OCI-LY7 (cell line): Measurements from ENCODE around the gene MPPED1. TPM values are rescaled to one million over a fixed set of nuclear protein-coding genes. Genes with fewer than 3 reads are reported as not detected.

Source experiments
- BruUV-seq: library from RNA; stranded (reverse); fragments of 400-500 nt; replicated peaks from 2 replicates; lab custom pipeline; 2021; lab: Mats Ljungman, UMichigan
- CTCF ChIA-PET: fragments of 300-600 bp; sonication (Branson Sonifier 250); formaldehyde crosslinking; loops from one replicate; lab custom pipeline; 2022; ENCODE audit warnings: antibody characterized with exemption; ENCODE audit not compliant: unreplicated experiment; lab: Charles Lee
- POLR2A ChIA-PET: fragments of 300-600 bp; sonication (Branson Sonifier 250); formaldehyde crosslinking; loops from one replicate; lab custom pipeline; 2022; ENCODE audit warnings: antibody characterized with exemption; lab: Charles Lee
- DNase-seq: peaks from one replicate; pipeline ENCODE4 v3.0.0-alpha.2; 2015; ENCODE audit warnings: low spot score
- H2AFZ ChIP-seq: fragments of 200-600 bp; sonication (generic), shearing (Covaris generic); 2 replicates; pipeline ENCODE4 v1.6.1; 2014; ENCODE audit warnings: mild to moderate bottlenecking, antibody characterized with exemption, low read length, moderate library complexity
- H3K27ac ChIP-seq: fragments of 200-600 bp; sonication (generic); 2 replicates; pipeline ENCODE4 v1.5.1; 2014; ENCODE audit warnings: mixed run types, low read depth, mild to moderate bottlenecking, moderate library complexity, low read length, inconsistent platforms; ENCODE audit not compliant: poor library complexity, severe bottlenecking
- H3K36me3 ChIP-seq: fragments of 200-600 bp; sonication (generic); 2 replicates; pipeline ENCODE4 v1.6.1; 2014; ENCODE audit warnings: mild to moderate bottlenecking, antibody characterized with exemption, low read length, moderate library complexity, mixed read lengths; ENCODE audit not compliant: insufficient read depth
- H3K4me1 ChIP-seq: fragments of 200-600 bp; sonication (generic); 2 replicates; pipeline ENCODE4 v1.5.1; 2014; ENCODE audit warnings: mild to moderate bottlenecking, low read length; ENCODE audit not compliant: insufficient read depth, poor library complexity, severe bottlenecking
- H3K4me2 ChIP-seq: fragments of 200-600 bp; sonication (generic); 2 replicates; pipeline ENCODE4 v1.6.1; 2014; ENCODE audit warnings: mild to moderate bottlenecking, low read length
- H3K4me3 ChIP-seq: fragments of 200-600 bp; sonication (generic); 2 replicates; pipeline ENCODE4 v1.5.1; 2014; ENCODE audit warnings: mild to moderate bottlenecking, low read depth, low read length; ENCODE audit not compliant: poor library complexity, severe bottlenecking
- H3K79me2 ChIP-seq: fragments of 200-600 bp; sonication (generic); 2 replicates; pipeline ENCODE4 v1.6.1; 2016; ENCODE audit warnings: low read depth, mild to moderate bottlenecking, low read length, moderate library complexity, mixed read lengths; ENCODE audit not compliant: insufficient read depth
- H3K9me2 ChIP-seq: fragments of 200-600 bp; sonication (generic); 2 replicates; pipeline ENCODE4 v1.6.1; 2016; ENCODE audit warnings: mild to moderate bottlenecking, low read length, mixed read lengths; ENCODE audit not compliant: insufficient read depth
- H3K9me3 ChIP-seq: fragments of 200-600 bp; sonication (generic); 2 replicates; pipeline ENCODE4 v1.6.1; 2014; ENCODE audit warnings: mild to moderate bottlenecking, mixed run types, low read length, mixed read lengths
- H4K20me1 ChIP-seq: fragments of 200-600 bp; sonication (generic); 2 replicates; pipeline ENCODE4 v1.6.1; 2014; ENCODE audit warnings: mild to moderate bottlenecking, antibody characterized with exemption, low read length, moderate library complexity, mixed read lengths; ENCODE audit not compliant: insufficient read depth
- CTCF ChIP-seq: fragments of 200-600 bp; sonication (generic); conservative IDR thresholded peaks from 2 replicates; pipeline ENCODE4 v1.5.1; 2014; ENCODE audit warnings: mild to moderate bottlenecking, antibody characterized with exemption, low read length, moderate library complexity, mixed read lengths
- EZH2phosphoT487 ChIP-seq: fragments of 200-600 bp; sonication (generic); IDR thresholded peaks from 2 replicates; pipeline ENCODE4 v1.6.1; 2018; ENCODE audit warnings: low read depth, borderline replicate concordance, mild to moderate bottlenecking, mixed run types, antibody characterized with exemption, low read length, moderate library complexity, mixed read lengths
- intact Hi-C: fragments of 100-400 bp; cut with micrococcal nuclease; formaldehyde crosslinking; loops from one replicate; pipeline ENCODE4 v1.10.0; 2022; ENCODE audit not compliant: unreplicated experiment
- total RNA-seq, 2 experiments: library from RNA; depleted of rRNA in 1 of 2; stranded (reverse); fragments of >200 nt in 1 of 2; shearing (Covaris generic) in 1 of 2; gene quantifications; 2 replicates each; pipeline ENCODE4 v1.2.3, GENCODE V29; 2014 to 2022

MPPED1 gene
- total RNA-seq, 2 experiments from 2014 or later: not detected

DNA sequence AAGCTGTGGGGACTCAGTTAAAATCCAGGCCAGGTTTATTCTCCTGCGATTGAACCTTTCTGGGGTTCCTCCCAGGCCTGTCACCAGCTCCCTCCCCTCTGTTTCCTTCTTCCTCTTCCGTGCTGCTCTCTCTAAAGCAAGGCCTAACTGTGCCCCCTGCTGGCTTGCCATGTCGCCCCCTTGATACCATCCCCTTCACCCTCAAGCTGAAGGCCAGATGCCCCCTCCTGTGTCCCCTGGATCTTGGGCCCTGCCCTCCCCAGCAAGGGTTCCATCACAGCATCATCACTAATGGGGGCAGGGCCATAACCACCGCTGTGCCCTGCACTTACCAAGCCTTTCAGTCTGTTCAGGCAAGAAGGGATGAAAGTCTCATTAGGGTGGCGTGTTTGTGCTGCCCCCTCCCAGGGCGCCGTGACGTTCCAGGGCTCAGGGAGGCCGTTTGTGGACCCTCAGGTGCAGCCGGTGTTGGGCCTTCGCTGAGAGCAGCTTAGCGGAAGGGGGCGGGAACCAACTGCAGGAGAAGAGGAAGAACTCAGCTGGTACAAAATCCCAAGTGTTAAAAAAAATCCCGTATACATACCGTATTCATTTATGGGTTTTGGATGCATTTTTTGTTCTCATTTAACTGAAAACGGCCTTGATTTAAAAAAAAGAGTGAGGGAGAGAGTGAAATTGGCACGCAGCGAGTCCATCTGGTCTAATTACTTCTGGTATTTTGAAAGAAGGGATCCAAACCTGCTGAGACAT lies 69.9 kb downstream of the MPPED1 start:
- Histone ChIP-seq H3K9me3 (no peaks in the 10 kb centered on the region), H4K20me1 (no peaks in the 10 kb centered on the region), H3K4me2 (no peak overlapping the region), H3K4me1 (no peaks in the 10 kb centered on the region), H3K79me2 (no peaks in the 10 kb centered on the region), H3K36me3 (no peaks in the 10 kb centered on the region), H3K9me2 (no peaks in the 10 kb centered on the region), H2AFZ (peak overlapping the region; percentile 71), H3K4me3 (no peak overlapping the region), H3K27ac (no peak overlapping the region)
- peak; percentile 71 for TF ChIP-seq CTCF
- TF ChIP-seq EZH2phosphoT487: no peak
- DNase-seq: peak; percentile 43
- ChIA-PET POLR2A (no interaction called here), CTCF (no interaction called here)
- BruUV-seq: no TSS peak
- intact Hi-C loops: no loop called here

DNA sequence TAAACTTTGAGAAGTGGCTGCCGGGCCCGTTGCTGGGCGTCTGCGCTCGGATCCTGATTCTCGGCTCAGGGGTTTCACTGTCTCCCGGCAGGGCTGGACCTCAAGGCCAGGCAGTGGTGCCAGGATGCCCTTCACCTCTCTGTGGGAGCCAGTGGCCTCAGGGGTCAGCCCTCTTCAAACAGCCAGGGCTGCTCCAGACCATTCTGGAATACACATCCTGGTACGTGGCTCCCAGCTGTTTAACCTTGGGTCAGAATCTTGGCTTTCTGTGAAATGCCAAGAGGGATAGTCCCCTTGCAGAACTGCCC lies 70.5 kb downstream of the MPPED1 start:
- no peaks in the 10 kb centered on the region for H3K9me3 ChIP-seq
- no peak overlapping the region for H3K27ac ChIP-seq
- intact Hi-C loops: no loop called here
- H3K79me2 ChIP-seq: no peaks in the 10 kb centered on the region
- TF ChIP-seq EZH2phosphoT487 (no peak), CTCF (no peak)
- no peak for DNase-seq
- no peak overlapping the region for H3K4me3 ChIP-seq
- H3K4me1 ChIP-seq: no peaks in the 10 kb centered on the region
- CTCF ChIA-PET: no interaction called here
- H4K20me1 ChIP-seq: no peaks in the 10 kb centered on the region
- no peak overlapping the region for H3K4me2 ChIP-seq
- no peaks in the 10 kb centered on the region for H3K9me2 ChIP-seq
- H2AFZ ChIP-seq: no peak overlapping the region
- POLR2A ChIA-PET: no interaction called here
- BruUV-seq: no TSS peak
- no peaks in the 10 kb centered on the region for H3K36me3 ChIP-seq

DNA sequence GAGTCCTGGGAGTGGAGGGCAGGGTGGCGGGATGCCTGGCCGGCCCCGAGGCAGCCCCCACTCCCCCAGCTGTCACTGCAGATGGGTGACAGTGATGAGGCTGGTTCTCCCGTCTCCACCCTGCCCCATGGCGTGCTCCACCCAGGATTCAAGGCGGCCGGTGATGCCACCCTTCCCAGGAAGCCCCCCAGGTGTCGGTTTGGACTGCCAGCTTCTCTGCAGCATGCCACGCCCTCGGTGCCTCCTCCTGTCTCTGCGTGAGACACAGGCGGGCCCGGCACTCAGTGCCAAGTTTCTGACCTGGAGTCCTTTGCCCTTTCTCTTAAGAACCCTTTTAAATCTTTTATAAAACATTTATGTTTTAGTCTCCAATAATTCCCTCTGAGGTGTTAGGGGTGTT lies 71.5 kb downstream of the MPPED1 start:
- Histone ChIP-seq H3K79me2 (no peaks in the 10 kb centered on the region), H3K27ac (no peak overlapping the region), H2AFZ (no peak overlapping the region), H3K4me3 (no peak overlapping the region), H3K4me1 (no peaks in the 10 kb centered on the region), H3K9me3 (no peaks in the 10 kb centered on the region), H3K9me2 (no peaks in the 10 kb centered on the region), H4K20me1 (no peaks in the 10 kb centered on the region), H3K36me3 (no peaks in the 10 kb centered on the region), H3K4me2 (no peak overlapping the region)
- no peak for TF ChIP-seq EZH2phosphoT487
- no peak for TF ChIP-seq CTCF
- no peak for DNase-seq
- ChIA-PET CTCF (no interaction called here), POLR2A (no interaction called here)
- no TSS peak for BruUV-seq
- intact Hi-C loops: no loop called here
